ENCODE results near the gene EYA2. TPM values are rescaled to one million over a fixed set of nuclear protein-coding genes. Genes with fewer than 3 reads are reported as not detected.
A peak's percentile ranks its signal among the peaks of the same experiment; 100 is the strongest.

The EYA2 gene
- total and polyA plus RNA-seq, 4 donors: 1.6 to 4.4 (median 2.1) TPM

GRCh38 chr20:46995561-46996142 lies 101.0 kb downstream of the EYA2 start:
- Histone ChIP-seq H3K4me1 (ENCODE audit: control insufficient read depth in 5 of 5, insufficient read depth in 5 of 5, low read length in 5 of 5) (no peaks in the 10 kb centered on the region), H3K4me3 (no peak overlapping the region), H3K27me3 (ENCODE audit: control insufficient read depth in 3 of 3, insufficient read depth in 3 of 3, low read length in 2 of 3) (peaks cover 0 to 6% (median 0%) of the 10 kb centered on the region in 3 donors), H3K27ac (ENCODE audit: low read depth in 1 of 2, low read length in 1 of 2) (no peak overlapping the region), H3K9ac (ENCODE audit: insufficient read depth in 1 of 2, low read length in 2 of 2) (no peak overlapping the region), H3K36me3 (ENCODE audit: control insufficient read depth in 4 of 4, insufficient read depth in 4 of 4, low read length in 4 of 4) (no peaks in the 10 kb centered on the region), H3K9me3 (ENCODE audit: control insufficient read depth in 4 of 4, insufficient read depth in 3 of 4, low read length in 3 of 4) (no peaks in the 10 kb centered on the region)
- 54 to 60% methylated on average over 5 of the region's 5 CpGs for WGBS, 2 donors
- ATAC-seq (ENCODE audit: insufficient read depth, low FRiP score): no peak
- TF ChIP-seq, protein P1, sequence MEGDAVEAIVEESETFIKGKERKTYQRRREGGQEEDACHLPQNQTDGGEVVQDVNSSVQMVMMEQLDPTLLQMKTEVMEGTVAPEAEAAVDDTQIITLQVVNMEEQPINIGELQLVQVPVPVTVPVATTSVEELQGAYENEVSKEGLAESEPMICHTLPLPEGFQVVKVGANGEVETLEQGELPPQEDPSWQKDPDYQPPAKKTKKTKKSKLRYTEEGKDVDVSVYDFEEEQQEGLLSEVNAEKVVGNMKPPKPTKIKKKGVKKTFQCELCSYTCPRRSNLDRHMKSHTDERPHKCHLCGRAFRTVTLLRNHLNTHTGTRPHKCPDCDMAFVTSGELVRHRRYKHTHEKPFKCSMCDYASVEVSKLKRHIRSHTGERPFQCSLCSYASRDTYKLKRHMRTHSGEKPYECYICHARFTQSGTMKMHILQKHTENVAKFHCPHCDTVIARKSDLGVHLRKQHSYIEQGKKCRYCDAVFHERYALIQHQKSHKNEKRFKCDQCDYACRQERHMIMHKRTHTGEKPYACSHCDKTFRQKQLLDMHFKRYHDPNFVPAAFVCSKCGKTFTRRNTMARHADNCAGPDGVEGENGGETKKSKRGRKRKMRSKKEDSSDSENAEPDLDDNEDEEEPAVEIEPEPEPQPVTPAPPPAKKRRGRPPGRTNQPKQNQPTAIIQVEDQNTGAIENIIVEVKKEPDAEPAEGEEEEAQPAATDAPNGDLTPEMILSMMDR (IDR thresholded peaks at IDR 0.05; ENCODE audit: control extremely low read depth, extremely low read depth): no peak
- DNase-seq: no peak

DNA sequence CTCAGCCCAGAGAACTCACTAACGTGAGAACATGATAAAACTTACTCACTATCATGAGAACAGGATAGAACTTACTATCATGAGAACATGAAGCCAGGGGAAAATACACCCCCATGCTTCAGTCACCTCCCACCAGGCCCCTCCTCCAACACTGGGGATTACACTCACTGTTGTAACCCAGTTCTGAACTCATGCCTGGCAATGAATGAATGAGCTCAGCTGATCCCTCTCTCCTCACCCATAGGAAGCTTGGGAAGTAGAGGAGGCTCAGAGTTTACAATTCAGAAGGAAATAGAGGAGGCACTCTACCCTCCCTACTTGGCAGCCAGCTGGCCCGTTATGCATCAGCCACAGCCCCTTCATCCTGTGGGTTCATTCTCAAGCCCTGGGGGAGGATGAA lies 102.5 kb downstream of the EYA2 start:
- ATAC-seq (ENCODE audit: insufficient read depth, low FRiP score) (no peak), DNase-seq (peak in 2 of 3 donors; percentile 16 to 46)
- H3K27ac ChIP-seq (ENCODE audit: low read depth in 1 of 2, low read length in 1 of 2): no peak overlapping the region
- no peak overlapping the region for H3K4me3 ChIP-seq
- no peaks in the 10 kb centered on the region for H3K4me1 ChIP-seq (ENCODE audit: control insufficient read depth in 5 of 5, insufficient read depth in 5 of 5, low read length in 5 of 5)
- no peaks in the 10 kb centered on the region for H3K9me3 ChIP-seq (ENCODE audit: control insufficient read depth in 4 of 4, insufficient read depth in 3 of 4, low read length in 3 of 4)
- H3K27me3 ChIP-seq (ENCODE audit: control insufficient read depth in 3 of 3, insufficient read depth in 3 of 3, low read length in 2 of 3): peaks cover 0 to 6% (median 0%) of the 10 kb centered on the region in 3 donors
- H3K9ac ChIP-seq (ENCODE audit: insufficient read depth in 1 of 2, low read length in 2 of 2): no peak overlapping the region
- TF ChIP-seq, protein P1 (IDR thresholded peaks at IDR 0.05; ENCODE audit: control extremely low read depth, extremely low read depth): no peak
- 61 to 72% methylated on average over 2 of the region's 2 CpGs for WGBS, 2 donors
- H3K36me3 ChIP-seq (ENCODE audit: control insufficient read depth in 4 of 4, insufficient read depth in 4 of 4, low read length in 4 of 4): no peaks in the 10 kb centered on the region

- no peaks in the 10 kb centered on the region for H3K36me3 ChIP-seq (ENCODE audit: control insufficient read depth in 4 of 4, insufficient read depth in 4 of 4, low read length in 4 of 4)
- H3K4me1 ChIP-seq (ENCODE audit: control insufficient read depth in 5 of 5, insufficient read depth in 5 of 5, low read length in 5 of 5): no peaks in the 10 kb centered on the region
- no peak overlapping the region for H3K27ac ChIP-seq (ENCODE audit: low read depth in 1 of 2, low read length in 1 of 2)
- no peak overlapping the region for H3K4me3 ChIP-seq
- DNase-seq: peak in 1 of 3 donors; percentile 43
- H3K9ac ChIP-seq (ENCODE audit: insufficient read depth in 1 of 2, low read length in 2 of 2): no peak overlapping the region
- WGBS, 2 donors: 33 to 44% methylated on average over 6 of the region's 6 CpGs
- TF ChIP-seq, protein P1 (IDR thresholded peaks at IDR 0.05; ENCODE audit: control extremely low read depth, extremely low read depth): no peak
- peaks cover 0 to 6% (median 0%) of the 10 kb centered on the region in 3 donors for H3K27me3 ChIP-seq (ENCODE audit: control insufficient read depth in 3 of 3, insufficient read depth in 3 of 3, low read length in 2 of 3)
- no peak for ATAC-seq (ENCODE audit: insufficient read depth, low FRiP score)
- no peaks in the 10 kb centered on the region for H3K9me3 ChIP-seq (ENCODE audit: control insufficient read depth in 4 of 4, insufficient read depth in 3 of 4, low read length in 3 of 4)
Measured at GRCh38 chr20:46998477-46999240, 104.0 kb downstream of the EYA2 start.
